GM23248 (cell line): ENCODE measurements around the gene CACNA1C.

ENCODE experiments used
- EZH2 ChIP-seq: fragments of 200-600 bp; sonication (generic); IDR thresholded peaks from 2 replicates; pipeline ENCODE4 v1.6.1; 2018; ENCODE audit warnings: antibody characterized with exemption, mild to moderate bottlenecking; ENCODE audit not compliant: insufficient read depth, poor library complexity, severe bottlenecking
- EZH2phosphoT487 ChIP-seq: fragments of 200-600 bp; sonication (generic); IDR thresholded peaks from 2 replicates; pipeline ENCODE4 v1.6.1; 2018; ENCODE audit warnings: antibody characterized with exemption, moderate library complexity, mild to moderate bottlenecking, low read depth; ENCODE audit not compliant: insufficient read depth

GRCh38 chr12:2651068-2651965 lies 598.5 kb downstream of the CACNA1C start:
- TF ChIP-seq EZH2phosphoT487, result no peak
- no peak for TF ChIP-seq EZH2
